HAP-1 (cell line): ENCODE measurements around the gene SPATA13.

Experiments
- DNase-seq, 2 experiments: peaks; one replicate each; pipeline ENCODE4 v3.0.0-alpha.2; 2016 to 2020; ENCODE audit warnings: low spot score in 2 of 2
- H3K27me3 ChIP-seq: fragments of 250-450 bp; sonication (Bioruptor Pico); 2 replicates; pipeline ENCODE4 v1.5.1; 2020; ENCODE audit warnings: low read depth, mild to moderate bottlenecking, moderate library complexity
- H3K36me3 ChIP-seq: fragments of 250-450 bp; sonication (Bioruptor Pico); replicated peaks from 2 replicates; pipeline ENCODE4 v1.5.1; 2020; ENCODE audit warnings: mild to moderate bottlenecking
- H3K4me1 ChIP-seq: fragments of 250-450 bp; sonication (Bioruptor Pico); 2 replicates; pipeline ENCODE4 v1.5.1; 2020; ENCODE audit warnings: mild to moderate bottlenecking
- H3K4me3 ChIP-seq: fragments of 250-450 bp; sonication (Bioruptor Pico); 2 replicates; pipeline ENCODE4 v1.5.1; 2020; ENCODE audit warnings: mild to moderate bottlenecking, moderate library complexity
- H3K9me3 ChIP-seq: fragments of 250-450 bp; sonication (Bioruptor Pico); 2 replicates; pipeline ENCODE4 v1.5.1; 2020; ENCODE audit warnings: mild to moderate bottlenecking, moderate library complexity
- in situ Hi-C: fragments of 300-500 bp; cut with MboI; formaldehyde crosslinking; loops from 3 replicates; pipeline ENCODE4 v1.14.3; 2020; ENCODE audit warnings: low sequenced_read_pairs, inconsistent platforms, mixed read lengths

Gene SPATA13

GRCh38 chr13:24254146-24254841 is 93.8 kb downstream of the SPATA13 start:
- no peak for DNase-seq
- H3K9me3 ChIP-seq = no peaks in the 10 kb centered on the region
- H3K36me3 ChIP-seq = no peaks in the 10 kb centered on the region
- no peaks in the 10 kb centered on the region for H3K27me3 ChIP-seq
- H3K4me3 ChIP-seq = no peak overlapping the region
- in situ Hi-C loops = no loop called here
- H3K4me1 ChIP-seq = no peaks in the 10 kb centered on the region

GRCh38 chr13:24257497-24257896 is 97.0 kb downstream of the SPATA13 start:
- H3K4me3 ChIP-seq = no peak overlapping the region
- no peaks in the 10 kb centered on the region for H3K4me1 ChIP-seq
- in situ Hi-C loops = no loop called here
- no peak for DNase-seq
- no peaks in the 10 kb centered on the region for H3K36me3 ChIP-seq
- no peaks in the 10 kb centered on the region for H3K27me3 ChIP-seq
- no peaks in the 10 kb centered on the region for H3K9me3 ChIP-seq

GRCh38 chr13:24261566-24261965 is 101.0 kb downstream of the SPATA13 start:
- H3K4me3 ChIP-seq = no peak overlapping the region
- H3K27me3 ChIP-seq = no peaks in the 10 kb centered on the region
- H3K9me3 ChIP-seq = no peaks in the 10 kb centered on the region
- in situ Hi-C loops = no loop called here
- no peak for DNase-seq
- no peaks in the 10 kb centered on the region for H3K4me1 ChIP-seq
- H3K36me3 ChIP-seq = no peaks in the 10 kb centered on the region

DNA sequence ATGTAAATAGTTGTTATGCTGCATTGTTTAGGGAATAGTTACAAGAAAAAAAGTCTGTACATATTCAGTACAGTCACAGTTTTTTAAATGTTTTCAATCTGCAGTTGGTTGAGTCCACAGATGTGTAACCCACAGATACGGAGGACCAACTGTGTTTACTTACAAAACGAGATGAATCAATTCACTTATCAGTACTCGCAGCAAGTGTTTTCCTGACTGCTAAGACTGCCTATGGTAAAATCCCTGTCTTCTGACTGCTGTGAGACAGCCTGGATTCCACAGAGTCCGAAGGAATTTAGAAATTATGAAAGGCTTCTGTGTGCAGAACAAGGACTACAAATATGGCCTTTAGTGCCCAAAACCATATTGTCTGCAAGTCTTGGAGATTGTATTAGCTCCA is 103.1 kb downstream of the SPATA13 start:
- no peak for DNase-seq
- no peaks in the 10 kb centered on the region for H3K36me3 ChIP-seq
- H3K4me1 ChIP-seq = no peaks in the 10 kb centered on the region
- H3K9me3 ChIP-seq = no peaks in the 10 kb centered on the region
- H3K4me3 ChIP-seq = no peak overlapping the region
- no peaks in the 10 kb centered on the region for H3K27me3 ChIP-seq
- in situ Hi-C loops = no loop called here

DNA sequence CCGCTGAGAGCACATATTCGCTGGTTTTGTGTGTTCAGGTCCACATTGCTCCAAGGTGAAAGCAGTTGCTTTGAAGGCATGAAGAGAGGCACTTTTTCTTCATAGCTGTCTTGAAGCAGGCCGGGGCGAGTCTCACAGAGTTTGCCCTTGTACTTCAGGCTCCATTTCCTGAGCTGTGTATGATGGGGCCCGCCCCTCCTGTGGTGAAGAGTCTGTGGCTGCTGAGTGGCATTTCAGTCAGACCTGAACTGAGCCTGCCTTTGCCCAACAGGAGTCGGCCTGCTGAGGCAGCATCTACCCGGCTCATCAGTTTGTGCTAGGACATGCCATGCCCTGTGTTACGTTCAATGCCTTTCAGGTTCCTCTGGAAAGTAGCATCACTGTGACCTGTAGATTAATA is 104.5 kb downstream of the SPATA13 start:
- in situ Hi-C loops = no loop called here
- H3K36me3 ChIP-seq = no peaks in the 10 kb centered on the region
- H3K4me3 ChIP-seq = no peak overlapping the region
- no peaks in the 10 kb centered on the region for H3K27me3 ChIP-seq
- no peaks in the 10 kb centered on the region for H3K4me1 ChIP-seq
- H3K9me3 ChIP-seq = no peaks in the 10 kb centered on the region
- DNase-seq = no peak

GRCh38 chr13:24265453-24265852 is 104.9 kb downstream of the SPATA13 start:
- Histone ChIP-seq H3K4me3 (no peak overlapping the region), H3K4me1 (no peaks in the 10 kb centered on the region), H3K9me3 (no peaks in the 10 kb centered on the region), H3K27me3 (no peaks in the 10 kb centered on the region), H3K36me3 (no peaks in the 10 kb centered on the region)
- DNase-seq = no peak
- in situ Hi-C loops = no loop called here

DNA sequence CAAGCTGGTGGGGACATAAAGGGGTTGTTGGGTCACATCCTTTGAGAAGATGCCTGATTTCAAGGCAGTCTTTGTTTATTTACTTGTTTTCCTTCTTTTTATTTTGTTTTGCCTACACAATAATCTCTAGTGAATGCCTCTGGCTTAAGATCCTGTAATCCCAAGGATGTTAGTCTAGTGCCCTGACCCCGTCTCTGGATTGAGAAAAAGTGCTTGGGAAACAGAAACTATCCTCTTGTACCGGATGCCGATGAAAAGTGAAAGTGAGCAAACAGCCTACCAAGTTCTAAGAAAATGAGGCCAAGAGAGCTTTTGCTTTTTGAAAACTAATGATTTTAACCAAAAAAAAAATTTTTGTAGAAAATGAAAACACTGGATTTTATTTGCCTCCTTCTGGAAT is 106.8 kb downstream of the SPATA13 start:
- H3K4me1 ChIP-seq = peaks cover 13% of the 10 kb centered on the region
- no peak overlapping the region for H3K4me3 ChIP-seq
- no peaks in the 10 kb centered on the region for H3K36me3 ChIP-seq
- in situ Hi-C loops = no loop called here
- DNase-seq = no peak
- H3K27me3 ChIP-seq = no peaks in the 10 kb centered on the region
- H3K9me3 ChIP-seq = no peaks in the 10 kb centered on the region

DNA sequence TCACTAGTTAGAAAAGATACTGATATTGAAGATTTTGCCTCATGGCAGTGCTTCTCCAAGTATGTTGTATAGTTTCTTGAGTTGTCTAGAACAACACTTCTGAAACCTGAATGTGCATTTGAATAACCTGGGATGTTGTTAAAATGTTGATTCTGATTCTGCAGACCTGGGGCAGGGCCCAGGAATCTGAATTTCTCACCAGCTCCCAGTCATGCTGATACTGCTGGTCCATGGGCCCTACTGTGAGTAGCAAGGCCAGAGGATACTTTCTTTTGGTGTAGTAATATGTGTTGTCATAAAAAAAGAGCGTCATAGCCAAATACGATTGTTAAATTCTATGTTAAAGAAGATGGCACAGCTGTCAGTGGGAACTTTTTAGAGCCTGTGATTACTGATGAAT is 107.3 kb downstream of the SPATA13 start:
- H3K36me3 ChIP-seq = no peaks in the 10 kb centered on the region
- no peaks in the 10 kb centered on the region for H3K27me3 ChIP-seq
- H3K4me3 ChIP-seq = no peak overlapping the region
- no peak for DNase-seq
- no peaks in the 10 kb centered on the region for H3K9me3 ChIP-seq
- H3K4me1 ChIP-seq = peaks cover 15% of the 10 kb centered on the region
- in situ Hi-C loops = no loop called here

- Histone ChIP-seq H3K4me3 (no peak overlapping the region), H3K4me1 (peaks cover 15% of the 10 kb centered on the region), H3K9me3 (no peaks in the 10 kb centered on the region), H3K36me3 (no peaks in the 10 kb centered on the region), H3K27me3 (no peaks in the 10 kb centered on the region)
- DNase-seq = no peak
- in situ Hi-C loops = no loop called here
These were observed 109.3 kb downstream of the SPATA13 start for GRCh38 chr13:24269821-24270220.

DNA sequence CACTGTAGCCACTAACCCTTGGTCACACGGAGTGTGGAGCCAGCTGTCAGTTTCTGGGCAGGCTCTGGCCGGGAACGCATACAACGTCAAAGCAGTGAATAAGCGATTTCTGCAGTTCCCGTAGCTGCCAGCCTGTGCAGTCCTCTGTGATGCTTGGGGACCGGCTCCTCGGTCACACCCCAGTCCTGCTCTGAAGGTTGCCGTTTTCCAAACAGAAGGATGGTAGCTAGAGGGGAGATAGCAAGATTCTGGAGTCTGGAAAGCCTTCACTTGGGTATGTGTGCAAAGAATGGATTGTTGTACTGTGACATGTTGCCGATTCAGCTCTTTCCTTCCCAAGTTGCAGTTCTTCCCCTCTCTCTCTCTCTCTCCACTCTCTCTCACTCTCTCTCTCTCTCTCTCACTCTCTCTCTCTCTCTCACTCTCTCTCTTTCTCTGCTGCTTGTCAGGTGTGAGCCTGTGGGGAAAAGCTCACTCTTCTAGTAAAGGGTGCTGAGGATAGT is 110.2 kb downstream of the SPATA13 start:
- Histone ChIP-seq H3K4me1 (peaks cover 15% of the 10 kb centered on the region), H3K9me3 (no peaks in the 10 kb centered on the region), H3K4me3 (no peak overlapping the region), H3K27me3 (no peaks in the 10 kb centered on the region), H3K36me3 (no peaks in the 10 kb centered on the region)
- in situ Hi-C loops = no loop called here
- peak in 1 of 2 experiments; percentile 23 for DNase-seq

DNA sequence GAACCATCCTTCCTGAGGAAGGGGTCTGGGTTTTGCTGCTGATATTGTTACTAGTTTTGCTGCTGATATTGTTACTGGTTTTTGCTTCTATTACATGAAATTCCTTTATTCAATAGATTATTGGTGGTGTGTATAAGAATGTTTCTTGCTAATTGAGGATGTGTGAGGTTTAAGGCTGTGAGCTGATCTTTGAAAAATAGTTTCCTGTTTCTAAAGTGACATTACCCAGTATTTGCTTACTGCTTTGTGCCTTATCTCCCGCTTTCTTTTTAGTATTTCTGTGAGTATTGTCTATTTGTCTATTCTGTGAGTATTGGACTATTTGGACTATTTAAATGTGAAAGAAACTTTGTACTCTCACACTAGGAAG is 110.7 kb downstream of the SPATA13 start:
- no peaks in the 10 kb centered on the region for H3K9me3 ChIP-seq
- DNase-seq = no peak
- in situ Hi-C loops = no loop called here
- H3K4me1 ChIP-seq = peaks cover 15% of the 10 kb centered on the region
- no peaks in the 10 kb centered on the region for H3K27me3 ChIP-seq
- no peaks in the 10 kb centered on the region for H3K36me3 ChIP-seq
- no peak overlapping the region for H3K4me3 ChIP-seq

DNA sequence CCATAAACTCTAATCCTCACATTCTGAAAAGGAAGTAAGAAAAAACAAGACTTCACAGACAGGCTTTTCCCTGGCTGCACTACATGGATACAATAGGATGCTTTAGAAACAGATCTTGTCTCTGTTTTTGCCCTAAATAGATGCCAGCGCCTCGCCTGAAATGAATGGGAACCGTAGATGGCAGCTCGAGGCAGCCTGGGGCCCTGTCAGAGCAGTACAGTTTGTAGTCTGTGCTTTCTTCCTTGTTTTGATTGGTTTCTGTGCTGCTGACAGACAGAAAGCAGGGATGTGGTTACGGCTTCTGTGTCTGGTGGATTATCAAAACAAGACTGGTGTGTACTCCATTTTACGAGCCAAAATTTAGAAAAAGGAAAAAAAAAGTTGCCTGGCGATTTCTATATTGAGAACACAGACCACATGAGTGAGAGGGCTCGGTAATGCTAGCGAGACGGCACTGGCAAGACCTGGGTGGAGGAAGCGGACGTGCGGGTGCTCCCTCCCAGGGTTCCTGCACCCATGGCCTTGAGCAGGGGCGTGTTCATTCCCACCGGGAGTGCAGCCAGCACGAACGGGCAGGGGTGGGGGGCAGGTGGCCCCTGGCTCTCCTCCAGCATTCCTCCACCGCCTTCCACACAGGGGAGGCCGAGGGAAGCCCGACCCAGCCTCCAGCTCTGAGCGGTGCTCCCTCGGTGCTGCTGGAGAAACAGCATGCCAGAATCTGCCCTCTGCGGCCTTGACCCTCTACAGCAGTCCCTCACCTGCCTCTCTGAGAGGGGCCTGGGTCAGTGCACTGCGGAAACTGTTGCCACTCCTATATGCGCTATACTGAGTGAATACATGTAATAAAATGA is 111.3 kb downstream of the SPATA13 start:
- Histone ChIP-seq H3K4me3 (peak overlapping the region; percentile 6), H3K9me3 (no peaks in the 10 kb centered on the region), H3K4me1 (peaks cover 15% of the 10 kb centered on the region), H3K27me3 (no peaks in the 10 kb centered on the region), H3K36me3 (no peaks in the 10 kb centered on the region)
- peak; percentile 60 to 64 for DNase-seq
- in situ Hi-C loops = no loop called here

- H3K4me1 ChIP-seq = peaks cover 15% of the 10 kb centered on the region
- no peaks in the 10 kb centered on the region for H3K36me3 ChIP-seq
- no peaks in the 10 kb centered on the region for H3K27me3 ChIP-seq
- no peak overlapping the region for H3K4me3 ChIP-seq
- in situ Hi-C loops = no loop called here
- H3K9me3 ChIP-seq = no peaks in the 10 kb centered on the region
- no peak for DNase-seq
These were observed 112.1 kb downstream of the SPATA13 start for GRCh38 chr13:24272452-24273161.

GRCh38 chr13:24273926-24274325 is 113.4 kb downstream of the SPATA13 start:
- Histone ChIP-seq H3K9me3 (no peaks in the 10 kb centered on the region), H3K4me1 (peaks cover 15% of the 10 kb centered on the region), H3K36me3 (no peaks in the 10 kb centered on the region), H3K27me3 (no peaks in the 10 kb centered on the region), H3K4me3 (no peak overlapping the region)
- in situ Hi-C loops = no loop called here
- no peak for DNase-seq
